ENCODE data around the gene GTF2F2. TPM values are rescaled to one million over a fixed set of nuclear protein-coding genes. Genes with fewer than 3 reads are reported as not detected.

GTF2F2 gene
- total and polyA plus RNA-seq, 10 donors, result 11.8 to 19.1 (median 16.4) TPM

GRCh38 chr13:45100573-45101262 lies 19.6 kb upstream of the GTF2F2 start:
- Histone ChIP-seq H3K36me3 (no peaks in the 10 kb centered on the region), H3K4me1 (no peaks in the 10 kb centered on the region), H3K27ac (no peak overlapping the region), H3K27me3 (replicated peaks in 1 of 7) (no peaks in the 10 kb centered on the region), H3K4me3 (no peak overlapping the region), H3K9me3 (no peaks in the 10 kb centered on the region)
- 88 to 91% (median 91%) methylated on average over 5 of the region's 5 CpGs for WGBS, 5 donors
- DNase-seq, result no peak
- TF ChIP-seq CTCF (IDR thresholded peaks at IDR 0.05 in 8 of 11, conservative IDR thresholded peaks at IDR 0.05 in 3 of 11), result no peak
- no peak for TF ChIP-seq POLR2AphosphoS5 (IDR thresholded peaks at IDR 0.05)
- TF ChIP-seq POLR2A (IDR thresholded peaks at IDR 0.05), result no peak
- intact Hi-C loops (cut with DNase I; ENCODE audit: low total_unique reads), result no loop called here

- no peaks in the 10 kb centered on the region for H3K36me3 ChIP-seq
- no peaks in the 10 kb centered on the region for H3K27me3 ChIP-seq (replicated peaks in 1 of 7)
- H3K9me3 ChIP-seq, result no peaks in the 10 kb centered on the region
- intact Hi-C loops (cut with DNase I; ENCODE audit: low total_unique reads), result no loop called here
- no peak for DNase-seq
- no peaks in the 10 kb centered on the region for H3K4me1 ChIP-seq
- TF ChIP-seq CTCF (IDR thresholded peaks at IDR 0.05 in 8 of 11, conservative IDR thresholded peaks at IDR 0.05 in 3 of 11) (no peak), POLR2A (IDR thresholded peaks at IDR 0.05) (no peak), POLR2AphosphoS5 (IDR thresholded peaks at IDR 0.05) (no peak)
- WGBS, 5 donors, result 88 to 92% (median 89%) methylated on average over 10 of the region's 10 CpGs
- H3K27ac ChIP-seq, result no peak overlapping the region
- no peak overlapping the region for H3K4me3 ChIP-seq
Observed at GRCh38 chr13:45101327-45102018, 18.8 kb upstream of the GTF2F2 start.

GRCh38 chr13:45102136-45102507 lies 18.2 kb upstream of the GTF2F2 start:
- Histone ChIP-seq H3K36me3 (no peaks in the 10 kb centered on the region), H3K27ac (no peak overlapping the region), H3K27me3 (replicated peaks in 1 of 7) (no peaks in the 10 kb centered on the region), H3K4me1 (no peaks in the 10 kb centered on the region), H3K9me3 (no peaks in the 10 kb centered on the region), H3K4me3 (no peak overlapping the region)
- no peak for TF ChIP-seq POLR2AphosphoS5 (IDR thresholded peaks at IDR 0.05)
- no peak for TF ChIP-seq CTCF (IDR thresholded peaks at IDR 0.05 in 8 of 11, conservative IDR thresholded peaks at IDR 0.05 in 3 of 11)
- no peak for TF ChIP-seq POLR2A (IDR thresholded peaks at IDR 0.05)
- DNase-seq, result no peak
- intact Hi-C loops (cut with DNase I; ENCODE audit: low total_unique reads), result no loop called here
- WGBS, 5 donors, result 85 to 93% (median 89%) methylated on average over 6 of the region's 6 CpGs

GRCh38 chr13:45103449-45103848 lies 16.9 kb upstream of the GTF2F2 start:
- WGBS, 5 donors, result 83 to 91% (median 86%) methylated on average over 2 of the region's 2 CpGs
- Histone ChIP-seq H3K27ac (no peak overlapping the region), H3K9me3 (no peaks in the 10 kb centered on the region), H3K36me3 (no peaks in the 10 kb centered on the region), H3K4me1 (no peaks in the 10 kb centered on the region), H3K4me3 (no peak overlapping the region), H3K27me3 (replicated peaks in 1 of 7) (peaks cover 0 to under 1% (median 0%) of the 10 kb centered on the region in 7 donors)
- no peak for TF ChIP-seq CTCF (IDR thresholded peaks at IDR 0.05 in 8 of 11, conservative IDR thresholded peaks at IDR 0.05 in 3 of 11)
- TF ChIP-seq POLR2A (IDR thresholded peaks at IDR 0.05), result no peak
- no peak for TF ChIP-seq POLR2AphosphoS5 (IDR thresholded peaks at IDR 0.05)
- intact Hi-C loops (cut with DNase I; ENCODE audit: low total_unique reads), result no loop called here
- DNase-seq, result no peak

Measured in spleen (tissue), 11 donors.